ENCODE results near the gene BMPR1B.
"Not testable (repeated sequence)": the region's sequence is repeated elsewhere in the genome, so short reads cannot be mapped to it uniquely, and the experiment has no call there.

The BMPR1B gene

DNA sequence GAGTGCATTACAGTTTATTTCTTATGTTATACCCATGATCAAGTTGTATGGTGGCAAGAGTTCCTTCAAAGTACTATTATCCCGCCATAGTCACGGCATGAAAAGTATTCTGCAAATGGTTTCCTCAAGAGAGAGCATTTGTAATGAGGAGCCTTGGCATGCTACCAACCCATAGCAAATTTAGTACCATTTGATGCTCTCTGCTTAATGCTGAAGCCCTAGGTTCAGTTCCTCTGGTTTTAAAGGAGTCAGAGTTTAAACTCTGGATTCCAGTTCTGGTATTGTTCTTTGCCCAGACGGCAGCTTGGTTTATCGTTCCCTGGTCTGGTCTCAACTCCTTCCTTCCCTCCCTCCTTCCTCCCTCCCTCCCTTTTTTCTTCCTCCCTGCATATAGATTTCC lies 371.3 kb downstream of the BMPR1B start:
- no peaks in the 10 kb centered on the region for H3K36me3 ChIP-seq (ENCODE audit: control insufficient read depth, low read depth, low read length)
- H3K4me1 ChIP-seq (ENCODE audit: control insufficient read depth, low read depth, low read length) = no peaks in the 10 kb centered on the region
- no peak overlapping the region for H3K4me3 ChIP-seq (ENCODE audit: low read length)
- H3K27me3 ChIP-seq (ENCODE audit: control insufficient read depth, insufficient read depth, low read length) = no peaks in the 10 kb centered on the region
- H3K9me3 ChIP-seq (ENCODE audit: control insufficient read depth, low read depth, low read length) = no peaks in the 10 kb centered on the region
- H3K9ac ChIP-seq (ENCODE audit: low read length) = no peak overlapping the region
- no peak overlapping the region for H3K27ac ChIP-seq (ENCODE audit: low read length)

GRCh38 chr4:95129821-95130311 lies 372.1 kb downstream of the BMPR1B start:
- no peaks in the 10 kb centered on the region for H3K9me3 ChIP-seq (ENCODE audit: control insufficient read depth, low read depth, low read length)
- H3K27me3 ChIP-seq (ENCODE audit: control insufficient read depth, insufficient read depth, low read length) = no peaks in the 10 kb centered on the region
- no peak overlapping the region for H3K4me3 ChIP-seq (ENCODE audit: low read length)
- no peak overlapping the region for H3K9ac ChIP-seq (ENCODE audit: low read length)
- H3K4me1 ChIP-seq (ENCODE audit: control insufficient read depth, low read depth, low read length) = no peaks in the 10 kb centered on the region
- H3K36me3 ChIP-seq (ENCODE audit: control insufficient read depth, low read depth, low read length) = no peaks in the 10 kb centered on the region
- no peak overlapping the region for H3K27ac ChIP-seq (ENCODE audit: low read length)

DNA sequence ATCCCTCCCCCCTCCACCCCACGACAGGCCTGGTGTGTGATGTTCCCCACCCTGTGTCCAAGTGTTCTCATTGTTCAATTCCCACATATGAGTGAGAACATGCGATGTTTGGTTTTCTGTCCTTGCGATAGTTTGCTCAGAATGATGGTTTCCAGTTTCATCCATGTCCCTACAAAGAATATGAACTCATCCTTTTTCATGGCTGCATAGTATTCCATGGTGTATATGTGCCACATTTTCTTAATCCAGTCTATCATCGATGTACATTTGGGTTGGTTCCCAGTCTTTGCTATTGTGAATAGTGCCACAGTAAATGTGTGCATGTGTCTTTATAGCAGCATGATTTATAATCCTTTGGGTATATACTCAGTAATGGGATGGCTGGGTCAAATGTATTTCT lies 376.3 kb downstream of the BMPR1B start:
- H3K4me3 ChIP-seq (ENCODE audit: low read length); H3K4me1 ChIP-seq (ENCODE audit: control insufficient read depth, low read depth, low read length); H3K27ac ChIP-seq (ENCODE audit: low read length); H3K36me3 ChIP-seq (ENCODE audit: control insufficient read depth, low read depth, low read length); H3K9ac ChIP-seq (ENCODE audit: low read length); H3K27me3 ChIP-seq (ENCODE audit: control insufficient read depth, insufficient read depth, low read length); H3K9me3 ChIP-seq (ENCODE audit: control insufficient read depth, low read depth, low read length): not testable (repeated sequence)

DNA sequence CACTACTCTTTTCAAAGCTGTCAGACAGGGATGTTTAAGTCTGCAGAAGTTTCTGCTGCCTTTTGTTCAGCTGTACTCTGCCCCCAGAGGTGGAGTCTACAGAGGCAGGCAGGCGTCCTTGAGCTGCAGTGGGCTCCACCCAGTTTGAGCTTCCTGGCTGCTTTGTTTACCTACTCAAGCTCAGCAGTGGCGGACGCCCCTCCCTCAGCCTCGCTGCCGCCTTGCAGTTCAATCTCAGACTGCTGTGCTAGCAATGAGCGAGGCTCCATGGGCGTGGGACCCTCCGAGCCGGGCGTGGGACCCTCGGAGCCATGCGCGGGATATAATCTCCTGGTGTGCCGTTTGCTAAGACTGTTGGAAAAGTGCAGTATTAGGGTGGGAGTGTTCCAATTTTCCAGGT lies 381.7 kb downstream of the BMPR1B start:
- H3K4me1 ChIP-seq (ENCODE audit: control insufficient read depth, low read depth, low read length); H3K27ac ChIP-seq (ENCODE audit: low read length); H3K9ac ChIP-seq (ENCODE audit: low read length); H3K27me3 ChIP-seq (ENCODE audit: control insufficient read depth, insufficient read depth, low read length); H3K36me3 ChIP-seq (ENCODE audit: control insufficient read depth, low read depth, low read length); H3K9me3 ChIP-seq (ENCODE audit: control insufficient read depth, low read depth, low read length); H3K4me3 ChIP-seq (ENCODE audit: low read length): not testable (repeated sequence)

DNA sequence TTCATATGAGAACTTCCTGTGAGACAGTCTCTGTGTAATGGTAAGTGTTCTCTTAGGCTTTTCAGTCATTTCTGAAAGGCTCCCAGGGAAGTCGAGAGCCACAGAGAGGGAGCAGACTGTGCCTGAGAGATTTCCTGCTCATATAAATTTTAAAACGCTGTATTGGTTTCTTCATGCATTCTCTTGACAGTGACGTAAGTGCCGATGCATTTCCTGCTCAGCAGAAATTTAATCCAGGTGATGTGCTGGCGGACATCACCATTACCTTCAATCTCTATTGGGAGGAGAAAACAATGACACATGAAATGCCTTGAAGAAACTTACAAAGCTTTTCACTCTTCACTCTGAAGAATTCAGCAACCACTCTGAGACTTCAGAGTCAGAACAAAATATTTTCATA lies 383.6 kb downstream of the BMPR1B start:
- peaks cover 9% of the 10 kb centered on the region for H3K9me3 ChIP-seq (ENCODE audit: control insufficient read depth, low read depth, low read length)
- H3K36me3 ChIP-seq (ENCODE audit: control insufficient read depth, low read depth, low read length) = no peaks in the 10 kb centered on the region
- H3K4me1 ChIP-seq (ENCODE audit: control insufficient read depth, low read depth, low read length) = no peaks in the 10 kb centered on the region
- no peak overlapping the region for H3K9ac ChIP-seq (ENCODE audit: low read length)
- no peaks in the 10 kb centered on the region for H3K27me3 ChIP-seq (ENCODE audit: control insufficient read depth, insufficient read depth, low read length)
- H3K27ac ChIP-seq (ENCODE audit: low read length) = no peak overlapping the region
- H3K4me3 ChIP-seq (ENCODE audit: low read length) = no peak overlapping the region

DNA sequence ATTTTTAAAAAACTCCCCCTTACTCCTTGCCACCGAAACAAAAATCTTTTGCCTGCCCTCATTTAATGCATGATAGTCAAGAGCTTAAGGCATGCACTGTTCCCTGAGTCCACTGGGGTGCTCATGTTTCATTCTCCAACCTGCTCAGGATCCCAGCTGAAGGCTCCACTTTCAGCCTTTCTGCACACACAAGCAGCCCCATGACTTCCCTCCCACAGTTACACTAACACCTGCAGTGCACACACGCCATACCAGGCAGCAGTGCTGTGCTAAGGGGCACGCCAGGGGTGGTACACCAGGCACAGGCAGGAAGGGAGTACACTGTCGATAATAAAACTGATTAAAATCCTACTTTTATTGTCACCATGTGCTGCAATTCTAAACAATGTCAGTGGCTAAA lies 385.2 kb downstream of the BMPR1B start:
- H3K27me3 ChIP-seq (ENCODE audit: control insufficient read depth, insufficient read depth, low read length) = no peaks in the 10 kb centered on the region
- peaks cover 9% of the 10 kb centered on the region for H3K9me3 ChIP-seq (ENCODE audit: control insufficient read depth, low read depth, low read length)
- no peak overlapping the region for H3K27ac ChIP-seq (ENCODE audit: low read length)
- H3K36me3 ChIP-seq (ENCODE audit: control insufficient read depth, low read depth, low read length) = no peaks in the 10 kb centered on the region
- peaks cover 5% of the 10 kb centered on the region for H3K4me1 ChIP-seq (ENCODE audit: control insufficient read depth, low read depth, low read length)
- H3K9ac ChIP-seq (ENCODE audit: low read length) = no peak overlapping the region
- no peak overlapping the region for H3K4me3 ChIP-seq (ENCODE audit: low read length)

- Histone ChIP-seq H3K4me1 (ENCODE audit: control insufficient read depth, low read depth, low read length) (peaks cover 5% of the 10 kb centered on the region), H3K27ac (ENCODE audit: low read length) (no peak overlapping the region), H3K36me3 (ENCODE audit: control insufficient read depth, low read depth, low read length) (no peaks in the 10 kb centered on the region), H3K9me3 (ENCODE audit: control insufficient read depth, low read depth, low read length) (no peaks in the 10 kb centered on the region), H3K27me3 (ENCODE audit: control insufficient read depth, insufficient read depth, low read length) (no peaks in the 10 kb centered on the region), H3K9ac (ENCODE audit: low read length) (no peak overlapping the region), H3K4me3 (ENCODE audit: low read length) (no peak overlapping the region)
Measured at GRCh38 chr4:95151255-95151654, 393.5 kb downstream of the BMPR1B start.

- H3K4me3 ChIP-seq (ENCODE audit: low read length) = no peak overlapping the region
- H3K4me1 ChIP-seq (ENCODE audit: control insufficient read depth, low read depth, low read length) = no peaks in the 10 kb centered on the region
- H3K27ac ChIP-seq (ENCODE audit: low read length) = no peak overlapping the region
- no peaks in the 10 kb centered on the region for H3K9me3 ChIP-seq (ENCODE audit: control insufficient read depth, low read depth, low read length)
- H3K27me3 ChIP-seq (ENCODE audit: control insufficient read depth, insufficient read depth, low read length) = no peaks in the 10 kb centered on the region
- no peaks in the 10 kb centered on the region for H3K36me3 ChIP-seq (ENCODE audit: control insufficient read depth, low read depth, low read length)
- no peak overlapping the region for H3K9ac ChIP-seq (ENCODE audit: low read length)
Measured at GRCh38 chr4:95153182-95153581, 395.4 kb downstream of the BMPR1B start.

DNA sequence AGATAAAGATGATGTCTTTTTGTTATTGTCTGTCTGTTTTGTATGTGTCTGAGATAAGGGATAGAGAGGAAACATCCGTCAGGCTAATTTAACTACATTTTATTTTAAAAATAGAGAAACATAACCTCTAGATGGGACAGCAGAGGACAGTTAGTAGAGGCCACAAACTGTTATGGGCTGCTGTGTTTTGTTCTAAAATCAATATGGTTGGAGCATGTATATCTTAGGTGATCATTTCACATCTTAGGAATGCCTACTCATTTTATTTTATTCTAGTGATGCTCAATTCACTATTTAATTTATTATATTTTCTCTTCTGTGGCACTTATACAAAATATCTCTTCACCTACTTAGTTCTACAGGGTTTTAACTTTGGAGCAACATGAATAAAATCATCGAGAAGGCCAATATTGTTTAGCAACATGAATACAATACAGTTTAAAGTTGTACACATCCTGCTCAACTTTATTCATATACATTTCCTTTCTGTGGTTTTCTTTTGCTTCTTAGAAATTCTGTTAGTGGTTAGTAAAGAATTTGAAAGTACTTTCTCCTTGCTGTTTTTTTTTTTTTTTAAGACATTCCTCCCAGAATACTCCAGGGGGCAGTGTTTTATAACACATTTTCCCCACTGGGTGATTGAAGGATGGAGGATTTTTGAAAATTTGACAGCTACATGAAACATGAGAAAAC lies 398.1 kb downstream of the BMPR1B start:
- H3K4me1 ChIP-seq (ENCODE audit: control insufficient read depth, low read depth, low read length) = peaks cover 9% of the 10 kb centered on the region
- no peak overlapping the region for H3K27ac ChIP-seq (ENCODE audit: low read length)
- H3K4me3 ChIP-seq (ENCODE audit: low read length) = no peak overlapping the region
- no peaks in the 10 kb centered on the region for H3K36me3 ChIP-seq (ENCODE audit: control insufficient read depth, low read depth, low read length)
- no peaks in the 10 kb centered on the region for H3K27me3 ChIP-seq (ENCODE audit: control insufficient read depth, insufficient read depth, low read length)
- no peaks in the 10 kb centered on the region for H3K9me3 ChIP-seq (ENCODE audit: control insufficient read depth, low read depth, low read length)
- H3K9ac ChIP-seq (ENCODE audit: low read length) = no peak overlapping the region

- Histone ChIP-seq H3K4me3 (ENCODE audit: low read length) (no peak overlapping the region), H3K36me3 (ENCODE audit: control insufficient read depth, low read depth, low read length) (no peaks in the 10 kb centered on the region), H3K4me1 (ENCODE audit: control insufficient read depth, low read depth, low read length) (peaks cover 9% of the 10 kb centered on the region), H3K9ac (ENCODE audit: low read length) (no peak overlapping the region), H3K27me3 (ENCODE audit: control insufficient read depth, insufficient read depth, low read length) (no peaks in the 10 kb centered on the region), H3K27ac (ENCODE audit: low read length) (no peak overlapping the region), H3K9me3 (ENCODE audit: control insufficient read depth, low read depth, low read length) (no peaks in the 10 kb centered on the region)
Measured at GRCh38 chr4:95156452-95156765, 398.7 kb downstream of the BMPR1B start.

- H3K9me3 ChIP-seq (ENCODE audit: control insufficient read depth, low read depth, low read length) = no peaks in the 10 kb centered on the region
- H3K27me3 ChIP-seq (ENCODE audit: control insufficient read depth, insufficient read depth, low read length) = no peaks in the 10 kb centered on the region
- H3K4me3 ChIP-seq (ENCODE audit: low read length) = no peak overlapping the region
- H3K27ac ChIP-seq (ENCODE audit: low read length) = no peak overlapping the region
- no peak overlapping the region for H3K9ac ChIP-seq (ENCODE audit: low read length)
- no peaks in the 10 kb centered on the region for H3K36me3 ChIP-seq (ENCODE audit: control insufficient read depth, low read depth, low read length)
- peaks cover 9% of the 10 kb centered on the region for H3K4me1 ChIP-seq (ENCODE audit: control insufficient read depth, low read depth, low read length)
Measured at GRCh38 chr4:95157596-95157995, 399.8 kb downstream of the BMPR1B start.

DNA sequence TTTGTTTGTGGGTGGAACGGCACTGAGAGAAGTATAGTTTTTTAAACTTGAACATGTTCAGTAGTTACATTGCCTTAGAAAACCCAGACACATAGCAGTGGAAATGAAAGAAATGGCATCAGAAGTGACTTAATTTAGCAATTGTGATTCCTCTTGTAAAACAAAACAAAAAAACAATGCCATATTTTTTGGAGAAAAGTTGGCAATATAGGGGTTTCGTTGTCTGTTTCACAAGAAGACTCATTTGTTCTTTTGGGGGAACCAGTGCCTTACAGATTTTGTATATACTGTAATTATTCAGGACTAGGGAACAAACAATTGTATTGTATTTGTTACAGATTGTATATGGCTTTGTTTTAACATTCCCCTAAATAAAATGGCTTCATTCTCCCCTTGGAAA lies 400.3 kb downstream of the BMPR1B start:
- Histone ChIP-seq H3K4me1 (ENCODE audit: control insufficient read depth, low read depth, low read length) (peaks cover 9% of the 10 kb centered on the region), H3K9me3 (ENCODE audit: control insufficient read depth, low read depth, low read length) (no peaks in the 10 kb centered on the region), H3K27me3 (ENCODE audit: control insufficient read depth, insufficient read depth, low read length) (no peaks in the 10 kb centered on the region), H3K27ac (ENCODE audit: low read length) (no peak overlapping the region), H3K4me3 (ENCODE audit: low read length) (no peak overlapping the region), H3K9ac (ENCODE audit: low read length) (no peak overlapping the region), H3K36me3 (ENCODE audit: control insufficient read depth, low read depth, low read length) (no peaks in the 10 kb centered on the region)

All from iPS-18a (cell line).